ENCODE measurements around the gene PGLYRP1. TPM values are rescaled to one million over a fixed set of nuclear protein-coding genes. Genes with fewer than 3 reads are reported as not detected.

Gene PGLYRP1
- total RNA-seq, 2 experiments from 2014 or later: not detected

DNA sequence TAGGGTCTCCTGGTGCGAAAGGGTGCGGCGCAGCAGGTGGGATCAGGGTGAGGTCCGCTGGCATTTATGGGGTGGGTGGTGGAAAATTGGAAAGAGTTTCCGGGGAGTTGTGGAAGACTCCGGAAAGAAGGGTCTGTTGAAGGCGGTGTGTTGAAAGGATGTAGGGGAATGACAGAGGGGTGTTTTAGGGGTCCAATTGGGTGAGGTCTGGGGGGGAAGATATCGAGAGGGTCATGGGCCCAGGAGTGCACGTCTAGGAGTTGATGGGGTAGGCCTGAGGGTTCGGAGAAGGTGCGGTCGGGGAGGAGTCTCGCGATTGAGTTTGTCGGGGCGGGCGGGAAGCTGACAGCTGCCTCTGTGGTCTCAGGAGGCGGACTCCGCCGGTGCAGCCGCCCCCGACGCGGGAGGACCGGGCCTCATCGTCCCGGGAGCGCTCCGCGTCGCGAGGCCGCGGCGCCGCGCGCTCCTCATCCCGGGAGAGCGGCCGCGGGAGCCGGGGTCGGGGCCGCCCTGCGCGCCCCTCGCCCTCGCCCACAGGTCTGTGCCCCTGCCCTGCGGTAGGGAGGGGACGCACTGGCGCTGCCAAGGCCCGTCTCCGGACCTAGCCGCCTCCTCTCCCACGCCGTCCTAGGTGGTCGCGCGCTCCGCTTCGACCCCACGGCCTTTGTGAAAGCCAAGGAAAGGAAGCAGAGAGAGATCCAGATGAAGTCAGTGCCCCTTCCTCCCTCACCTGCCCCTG, 7.0 kb downstream of the PGLYRP1 start:
- TF ChIP-seq, protein P1, sequence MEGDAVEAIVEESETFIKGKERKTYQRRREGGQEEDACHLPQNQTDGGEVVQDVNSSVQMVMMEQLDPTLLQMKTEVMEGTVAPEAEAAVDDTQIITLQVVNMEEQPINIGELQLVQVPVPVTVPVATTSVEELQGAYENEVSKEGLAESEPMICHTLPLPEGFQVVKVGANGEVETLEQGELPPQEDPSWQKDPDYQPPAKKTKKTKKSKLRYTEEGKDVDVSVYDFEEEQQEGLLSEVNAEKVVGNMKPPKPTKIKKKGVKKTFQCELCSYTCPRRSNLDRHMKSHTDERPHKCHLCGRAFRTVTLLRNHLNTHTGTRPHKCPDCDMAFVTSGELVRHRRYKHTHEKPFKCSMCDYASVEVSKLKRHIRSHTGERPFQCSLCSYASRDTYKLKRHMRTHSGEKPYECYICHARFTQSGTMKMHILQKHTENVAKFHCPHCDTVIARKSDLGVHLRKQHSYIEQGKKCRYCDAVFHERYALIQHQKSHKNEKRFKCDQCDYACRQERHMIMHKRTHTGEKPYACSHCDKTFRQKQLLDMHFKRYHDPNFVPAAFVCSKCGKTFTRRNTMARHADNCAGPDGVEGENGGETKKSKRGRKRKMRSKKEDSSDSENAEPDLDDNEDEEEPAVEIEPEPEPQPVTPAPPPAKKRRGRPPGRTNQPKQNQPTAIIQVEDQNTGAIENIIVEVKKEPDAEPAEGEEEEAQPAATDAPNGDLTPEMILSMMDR (IDR thresholded peaks at IDR 0.05): no peak
- H3K9me3 Mint-ChIP-seq: no peaks in the 10 kb centered on the region
- Histone ChIP-seq H3K36me3 (ENCODE audit: insufficient read depth, low read length) (peaks cover 3% of the 10 kb centered on the region), H3K4me3 (ENCODE audit: low read length) (peak overlapping the region; percentile 85), H3K4me1 (ENCODE audit: insufficient read depth, low read length) (peaks cover 23% of the 10 kb centered on the region), H3K27ac (ENCODE audit: low read depth in 1 of 2, low read length in 2 of 2) (no peak overlapping the region), H3K27me3 (ENCODE audit: control insufficient read depth in 1 of 2, insufficient read depth in 2 of 2, low read length in 2 of 2) (peaks cover 7 to 8% of the 10 kb centered on the region in 2 experiments), H3K9me3 (ENCODE audit: control insufficient read depth in 1 of 2, insufficient read depth in 1 of 2, low read length in 2 of 2) (no peaks in the 10 kb centered on the region)
- ATAC-seq (ENCODE audit: poor library complexity) (peak; percentile 47), DNase-seq (peak in 11 of 14 experiments; percentile 15 to 75 (median 40))
- H3K4me1 Mint-ChIP-seq (ENCODE audit: low read depth): peaks cover 21% of the 10 kb centered on the region
- CTCF ChIA-PET: interaction anchor here (0.5 to 1.6 kb wide), 3 partner anchors 14 to 261 kb away, joined by 3 to 4 read pairs (median 4); no protein-coding TSS in a partner anchor
- H3K27ac Mint-ChIP-seq: peak overlapping the region; percentile 56
- H3K27me3 Mint-ChIP-seq: peaks cover 7% of the 10 kb centered on the region
- intact Hi-C loops (cut with DNase I, micrococcal nuclease): loop anchor here (1.0 to 10.0 kb wide), 6 partner anchors 19 to 244 kb away; partner anchors contain the start of genes IRF2BP1 (in 1 of the 2) and RSPH6A (in 1 of the 2)
- H3K36me3 Mint-ChIP-seq (ENCODE audit: low read depth): peaks cover 8% of the 10 kb centered on the region
- H3K4me3 Mint-ChIP-seq: peak overlapping the region; percentile 95
- POLR2A ChIA-PET: interaction anchor here (1.2 to 1.6 kb wide), 2 partner anchors 21 to 152 kb away, joined by 3 to 6 read pairs; partner anchors contain the start of gene CCDC61

DNA sequence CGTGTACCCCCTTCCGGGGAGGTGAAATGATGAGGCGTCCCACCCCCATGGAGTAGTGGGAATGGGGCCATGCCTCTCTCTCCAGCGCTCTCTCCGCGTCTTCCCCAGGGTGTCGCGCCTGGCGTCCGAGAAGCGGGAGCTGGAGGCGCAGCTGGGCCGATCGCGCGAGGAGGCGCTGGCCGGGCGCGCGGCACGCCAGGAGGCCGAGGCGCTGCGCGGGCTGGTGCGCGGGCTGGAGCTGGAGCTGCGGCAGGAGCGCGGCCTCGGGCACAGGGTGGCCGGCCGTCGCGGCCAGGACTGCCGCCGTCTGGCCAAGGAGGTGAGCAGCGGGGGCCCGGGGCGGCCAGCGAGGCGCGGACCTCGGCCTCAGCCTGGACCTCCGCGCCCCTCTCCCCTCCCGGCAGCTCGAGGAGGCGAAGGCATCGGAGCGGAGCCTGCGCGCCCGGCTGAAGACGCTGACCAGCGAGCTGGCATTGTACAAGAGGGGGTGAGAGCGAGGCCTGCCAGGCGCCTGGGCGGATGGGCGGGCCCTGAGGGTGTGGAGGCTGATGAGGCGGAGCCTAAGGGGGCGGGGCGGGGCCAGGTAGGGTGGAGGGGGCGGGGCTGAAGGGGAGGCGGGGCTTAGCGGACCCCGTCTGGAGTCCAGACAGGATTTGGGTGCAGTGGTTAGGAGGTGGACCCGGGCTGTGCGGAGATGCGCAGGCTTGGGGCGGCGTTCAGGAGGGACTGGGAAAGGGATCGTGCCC, 7.7 kb downstream of the PGLYRP1 start:
- peak overlapping the region; percentile 85 for H3K4me3 ChIP-seq (ENCODE audit: low read length)
- H3K9me3 Mint-ChIP-seq: no peaks in the 10 kb centered on the region
- peaks cover 3% of the 10 kb centered on the region for H3K36me3 ChIP-seq (ENCODE audit: insufficient read depth, low read length)
- ATAC-seq (ENCODE audit: poor library complexity) (peak; percentile 77), DNase-seq (peak; percentile 58 to 82 (median 62))
- TF ChIP-seq, protein P1 (IDR thresholded peaks at IDR 0.05): no peak
- ChIA-PET POLR2A (no interaction called here), CTCF (no interaction called here)
- H3K9me3 ChIP-seq (ENCODE audit: control insufficient read depth in 1 of 2, insufficient read depth in 1 of 2, low read length in 2 of 2): no peaks in the 10 kb centered on the region
- peaks cover 10% of the 10 kb centered on the region for H3K27me3 Mint-ChIP-seq
- peaks cover 7 to 8% of the 10 kb centered on the region in 2 experiments for H3K27me3 ChIP-seq (ENCODE audit: control insufficient read depth in 1 of 2, insufficient read depth in 2 of 2, low read length in 2 of 2)
- peaks cover 23% of the 10 kb centered on the region for H3K4me1 ChIP-seq (ENCODE audit: insufficient read depth, low read length)
- H3K36me3 Mint-ChIP-seq (ENCODE audit: low read depth): peaks cover 11% of the 10 kb centered on the region
- H3K4me1 Mint-ChIP-seq (ENCODE audit: low read depth): peaks cover 21% of the 10 kb centered on the region
- H3K27ac ChIP-seq (ENCODE audit: low read depth in 1 of 2, low read length in 2 of 2): no peak overlapping the region
- H3K27ac Mint-ChIP-seq: no peak overlapping the region
- intact Hi-C loops (cut with DNase I, micrococcal nuclease): loop anchor here (5.0 to 10.0 kb wide), 3 partner anchors 198 to 243 kb away; partner anchors contain the start of gene RSPH6A (in 1 of the 2)
- peak overlapping the region; percentile 80 for H3K4me3 Mint-ChIP-seq

DNA sequence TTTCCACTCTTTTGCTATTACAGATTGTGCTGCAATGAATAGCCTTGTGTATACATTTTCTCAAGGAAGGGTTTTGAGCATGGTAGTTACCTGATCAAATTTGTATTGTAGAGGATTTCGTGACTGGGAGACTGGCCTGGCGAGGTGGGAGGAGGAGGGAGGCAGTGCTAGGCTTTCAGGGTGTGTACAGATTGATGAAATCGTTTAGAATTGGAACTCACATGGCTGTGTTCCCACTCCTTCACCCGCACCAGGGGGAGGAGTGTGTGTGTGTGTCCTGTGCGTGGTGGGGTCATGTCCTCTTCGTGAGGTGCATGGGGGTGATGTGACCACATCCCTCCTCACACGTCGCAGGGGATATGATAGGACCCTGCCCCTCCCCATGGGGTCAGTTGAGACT, 8.3 kb downstream of the PGLYRP1 start:
- peaks cover 17% of the 10 kb centered on the region for H3K36me3 Mint-ChIP-seq (ENCODE audit: low read depth)

More for the DNA sequence above, 8.3 kb downstream of the PGLYRP1 start:
- ChIA-PET POLR2A (no interaction called here), CTCF (no interaction called here)
- Mint-ChIP-seq H3K4me1 (ENCODE audit: low read depth) (peaks cover 21% of the 10 kb centered on the region), H3K4me3 (peak overlapping the region; percentile 55), H3K27me3 (peaks cover 14% of the 10 kb centered on the region), H3K9me3 (no peaks in the 10 kb centered on the region), H3K27ac (no peak overlapping the region)
- peaks cover 7 to 8% of the 10 kb centered on the region in 2 experiments for H3K27me3 ChIP-seq (ENCODE audit: control insufficient read depth in 1 of 2, insufficient read depth in 2 of 2, low read length in 2 of 2)
- H3K27ac ChIP-seq (ENCODE audit: low read depth in 1 of 2, low read length in 2 of 2): no peak overlapping the region
- H3K9me3 ChIP-seq (ENCODE audit: control insufficient read depth in 1 of 2, insufficient read depth in 1 of 2, low read length in 2 of 2): no peaks in the 10 kb centered on the region
- DNase-seq (no peak), ATAC-seq (ENCODE audit: poor library complexity) (no peak)
- H3K4me3 ChIP-seq (ENCODE audit: low read length): no peak overlapping the region
- TF ChIP-seq, protein P1 (IDR thresholded peaks at IDR 0.05): no peak
- peaks cover 27% of the 10 kb centered on the region for H3K4me1 ChIP-seq (ENCODE audit: insufficient read depth, low read length)
- peaks cover 3% of the 10 kb centered on the region for H3K36me3 ChIP-seq (ENCODE audit: insufficient read depth, low read length)
- intact Hi-C loops (cut with DNase I, micrococcal nuclease): loop anchor here in 1 of 2 experiments (10.0 kb wide), 1 partner anchor 240 kb away; no protein-coding TSS in a partner anchor
